Astrocyte (in vitro differentiated cells and primary cell): Measurements from ENCODE around the gene LYRM4. TPM values are rescaled to one million over a fixed set of nuclear protein-coding genes. Genes with fewer than 3 reads are reported as not detected.

Experiments used
- DNase-seq: peaks from one replicate; pipeline ENCODE4 v3.0.0-alpha.2; 2010; ENCODE audit warnings: low read depth
- FAIRE-seq: peaks from 2 replicates; lab custom pipeline; 2011; peaks lifted over from hg19 to GRCh38; lab: Jason Lieb, UNC
- H2AFZ ChIP-seq: 2 replicates; pipeline ENCODE4 v1.6.0; 2012; ENCODE audit warnings: low read depth, low read length, inconsistent platforms
- H3K27ac ChIP-seq: 2 replicates; pipeline ENCODE4 v1.5.1; 2011; ENCODE audit warnings: low read depth, low read length, inconsistent platforms
- H3K27me3 ChIP-seq: 2 replicates; pipeline ENCODE4 v1.6.0; 2011; ENCODE audit warnings: low read length, inconsistent platforms; ENCODE audit not compliant: insufficient read depth
- H3K36me3 ChIP-seq: 2 replicates; pipeline ENCODE4 v1.5.1; 2011; ENCODE audit warnings: low read length, inconsistent platforms; ENCODE audit not compliant: insufficient read depth
- H3K4me1 ChIP-seq: 2 replicates; pipeline ENCODE4 v1.5.1; 2011; ENCODE audit warnings: low read length, inconsistent platforms; ENCODE audit not compliant: insufficient read depth
- H3K4me2 ChIP-seq: 2 replicates; pipeline ENCODE4 v1.6.0; 2012; ENCODE audit warnings: low read length, inconsistent platforms
- H3K4me3 ChIP-seq: 2 replicates; pipeline ENCODE4 v1.5.1; 2011; ENCODE audit warnings: low read depth, mild to moderate bottlenecking, low read length, inconsistent platforms; ENCODE audit not compliant: insufficient read depth
- H3K79me2 ChIP-seq: 2 replicates; pipeline ENCODE4 v1.6.0; 2012; ENCODE audit warnings: mild to moderate bottlenecking, low read length, inconsistent platforms; ENCODE audit not compliant: insufficient read depth
- H3K9ac ChIP-seq: 2 replicates; pipeline ENCODE4 v1.6.0; 2012; ENCODE audit warnings: mild to moderate bottlenecking, low read length, inconsistent platforms
- H3K9me3 ChIP-seq: 2 replicates; pipeline ENCODE4 v1.5.1; 2012; ENCODE audit warnings: low read depth, mild to moderate bottlenecking, low read length, inconsistent platforms; ENCODE audit not compliant: insufficient read depth
- H4K20me1 ChIP-seq: 2 replicates; pipeline ENCODE4 v1.6.0; 2012; ENCODE audit warnings: low read length, inconsistent platforms; ENCODE audit not compliant: insufficient read depth
- H3K27ac Mint-ChIP-seq: one replicate; pipeline ENCODE4 v1.8.0; 2021; ENCODE audit warnings: mild to moderate bottlenecking, mixed read lengths; ENCODE audit not compliant: unreplicated experiment
- H3K27me3 Mint-ChIP-seq: one replicate; pipeline ENCODE4 v1.8.0; 2021; ENCODE audit warnings: low read depth, mixed read lengths; ENCODE audit not compliant: unreplicated experiment
- H3K36me3 Mint-ChIP-seq: one replicate; pipeline ENCODE4 v1.8.0; 2021; ENCODE audit warnings: low read depth, mixed read lengths; ENCODE audit not compliant: unreplicated experiment
- H3K4me1 Mint-ChIP-seq: one replicate; pipeline ENCODE4 v1.8.0; 2021; ENCODE audit warnings: low read depth, mixed read lengths; ENCODE audit not compliant: unreplicated experiment
- H3K4me3 Mint-ChIP-seq: one replicate; pipeline ENCODE4 v1.8.0; 2021; ENCODE audit warnings: mild to moderate bottlenecking, moderate library complexity, mixed read lengths; ENCODE audit not compliant: unreplicated experiment
- H3K9me3 Mint-ChIP-seq: one replicate; pipeline ENCODE4 v1.8.0; 2021; ENCODE audit warnings: mild to moderate bottlenecking, mixed read lengths; ENCODE audit not compliant: unreplicated experiment
- CTCF ChIP-seq: IDR thresholded peaks from 2 replicates; pipeline ENCODE4 v1.5.1; 2011; ENCODE audit warnings: low read depth, mild to moderate bottlenecking, inconsistent platforms, low read length, moderate library complexity; ENCODE audit not compliant: insufficient read depth
- EZH2 ChIP-seq: IDR thresholded peaks from 2 replicates; pipeline ENCODE4 v1.6.1; 2012; ENCODE audit warnings: mild to moderate bottlenecking, low read length, inconsistent platforms; ENCODE audit not compliant: insufficient read depth
- total RNA-seq: library from RNA; stranded (reverse); gene quantifications from 2 replicates; pipeline ENCODE4 v1.2.1, GENCODE V29; 2021

LYRM4 gene
- total RNA-seq, 1 donor from 2014 or later = 39.1 TPM

GRCh38 chr6:5127106-5127687 lies 133.6 kb downstream of the LYRM4 start:
- Histone ChIP-seq H3K9me3 (no peaks in the 10 kb centered on the region), H3K9ac (no peak overlapping the region), H3K4me2 (no peak overlapping the region), H4K20me1 (peaks cover 31% of the 10 kb centered on the region), H3K4me3 (no peak overlapping the region), H3K79me2 (no peaks in the 10 kb centered on the region), H3K27ac (no peak overlapping the region), H2AFZ (no peak overlapping the region), H3K4me1 (peaks cover 20% of the 10 kb centered on the region), H3K27me3 (no peaks in the 10 kb centered on the region), H3K36me3 (no peaks in the 10 kb centered on the region)
- Mint-ChIP-seq H3K4me1 (peaks cover 22% of the 10 kb centered on the region), H3K9me3 (no peaks in the 10 kb centered on the region), H3K36me3 (no peaks in the 10 kb centered on the region), H3K4me3 (no peak overlapping the region), H3K27me3 (no peaks in the 10 kb centered on the region), H3K27ac (no peak overlapping the region)
- TF ChIP-seq CTCF = no peak
- no peak for TF ChIP-seq EZH2
- FAIRE-seq (no peak), DNase-seq (no peak)

DNA sequence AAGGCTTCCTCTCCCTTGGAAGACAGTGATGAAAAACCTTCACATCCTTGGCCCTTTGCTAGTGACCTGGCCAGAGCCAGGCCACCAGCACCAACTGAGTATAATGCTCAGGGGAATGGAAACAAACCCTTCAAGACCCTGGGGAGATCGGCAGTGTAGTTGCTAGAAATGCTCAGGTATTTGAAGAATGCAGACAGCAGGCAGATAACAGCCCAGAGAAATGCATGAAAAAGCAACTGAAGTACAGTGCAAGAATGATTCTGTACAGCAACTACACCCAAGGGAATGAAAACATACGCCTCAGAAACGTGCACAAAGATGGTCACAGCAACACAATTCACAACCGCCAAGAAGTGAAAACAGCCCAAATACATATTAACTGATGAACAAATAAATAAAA lies 134.5 kb downstream of the LYRM4 start:
- Histone ChIP-seq H3K36me3 (no peaks in the 10 kb centered on the region), H3K9ac (no peak overlapping the region), H4K20me1 (peaks cover 31% of the 10 kb centered on the region), H3K27me3 (no peaks in the 10 kb centered on the region), H3K9me3 (no peaks in the 10 kb centered on the region), H3K79me2 (no peaks in the 10 kb centered on the region), H2AFZ (no peak overlapping the region), H3K27ac (peak overlapping the region; percentile 50), H3K4me3 (no peak overlapping the region), H3K4me1 (peaks cover 20% of the 10 kb centered on the region), H3K4me2 (peak overlapping the region; percentile 57)
- no peak for FAIRE-seq
- no peak overlapping the region for H3K4me3 Mint-ChIP-seq
- H3K36me3 Mint-ChIP-seq = peaks cover 4% of the 10 kb centered on the region
- DNase-seq = peak; percentile 74
- H3K27me3 Mint-ChIP-seq = no peaks in the 10 kb centered on the region
- H3K9me3 Mint-ChIP-seq = no peaks in the 10 kb centered on the region
- H3K27ac Mint-ChIP-seq = peak overlapping the region; percentile 70
- peaks cover 20% of the 10 kb centered on the region for H3K4me1 Mint-ChIP-seq
- TF ChIP-seq EZH2 (no peak), CTCF (no peak)
